ENCODE results near the gene TAS2R13.

TAS2R13 gene, protein sequence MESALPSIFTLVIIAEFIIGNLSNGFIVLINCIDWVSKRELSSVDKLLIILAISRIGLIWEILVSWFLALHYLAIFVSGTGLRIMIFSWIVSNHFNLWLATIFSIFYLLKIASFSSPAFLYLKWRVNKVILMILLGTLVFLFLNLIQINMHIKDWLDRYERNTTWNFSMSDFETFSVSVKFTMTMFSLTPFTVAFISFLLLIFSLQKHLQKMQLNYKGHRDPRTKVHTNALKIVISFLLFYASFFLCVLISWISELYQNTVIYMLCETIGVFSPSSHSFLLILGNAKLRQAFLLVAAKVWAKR

DNA sequence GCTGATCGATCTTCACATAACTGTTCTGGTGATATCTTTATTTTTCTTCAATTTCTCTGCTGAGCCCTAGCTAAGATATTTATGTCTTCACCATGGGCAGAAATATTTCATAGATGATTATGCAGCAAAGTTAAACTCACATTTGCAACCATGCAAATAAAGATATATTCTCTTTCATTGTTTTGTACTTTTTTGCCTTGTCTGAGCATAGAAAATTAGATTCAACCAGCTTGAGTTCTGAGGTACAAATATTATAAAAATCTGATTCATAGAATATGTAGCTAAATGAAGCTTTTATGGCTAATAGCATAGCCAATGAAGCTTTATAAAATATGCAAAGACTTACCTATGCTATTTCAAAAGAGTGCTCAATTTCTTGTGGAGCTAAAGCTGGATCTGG, at the start of gene TAS2R13:
TAS2R13 (minus strand) TSS at position 101 of the 400 bp plus-strand sequence. CDS start 264 bp downstream, outside the sequence.
- FAIRE-seq (peak; percentile 9), DNase-seq (ENCODE audit: extremely low spot score, insufficient read length, low read depth) (no peak)

DNA sequence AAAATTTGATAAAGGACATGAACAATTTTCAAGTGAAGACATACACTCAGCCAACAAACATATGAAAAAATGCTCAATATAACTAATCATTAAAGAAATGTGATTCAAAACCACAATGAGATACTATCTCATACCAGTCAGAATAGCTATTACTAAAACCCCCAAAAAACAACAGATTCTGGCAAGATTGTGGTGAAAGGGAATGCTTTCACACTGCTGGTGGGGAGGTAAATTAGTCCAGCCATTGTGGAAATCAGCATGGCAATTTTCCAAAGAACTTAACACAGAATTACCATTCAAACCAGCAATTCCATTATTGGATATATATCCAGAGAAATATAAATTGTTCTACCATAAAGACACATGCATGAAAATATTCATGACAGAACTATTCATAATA, 48.4 kb upstream of the TAS2R13 start:
- FAIRE-seq: no peak
- DNase-seq (ENCODE audit: extremely low spot score, insufficient read length, low read depth): no peak

DNA sequence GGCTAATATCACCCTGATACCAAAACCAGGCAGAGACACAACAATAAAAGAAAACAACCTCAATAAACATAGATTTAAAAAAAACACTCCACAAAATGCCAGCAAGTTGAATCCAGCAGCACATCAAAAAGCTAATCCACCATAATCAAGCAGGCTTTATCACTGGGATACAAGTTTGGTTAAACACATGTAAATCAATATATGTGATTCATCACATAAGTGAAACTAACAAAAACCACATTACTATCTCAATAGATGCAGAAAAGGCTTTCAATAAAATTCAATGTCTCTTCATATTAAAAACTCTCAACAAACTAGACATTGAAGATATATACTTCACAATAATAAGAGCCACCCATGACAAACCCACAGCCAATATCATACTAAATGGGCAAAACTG, 46.7 kb upstream of the TAS2R13 start:
- FAIRE-seq (no peak), DNase-seq (ENCODE audit: extremely low spot score, insufficient read length, low read depth) (no peak)

DNA sequence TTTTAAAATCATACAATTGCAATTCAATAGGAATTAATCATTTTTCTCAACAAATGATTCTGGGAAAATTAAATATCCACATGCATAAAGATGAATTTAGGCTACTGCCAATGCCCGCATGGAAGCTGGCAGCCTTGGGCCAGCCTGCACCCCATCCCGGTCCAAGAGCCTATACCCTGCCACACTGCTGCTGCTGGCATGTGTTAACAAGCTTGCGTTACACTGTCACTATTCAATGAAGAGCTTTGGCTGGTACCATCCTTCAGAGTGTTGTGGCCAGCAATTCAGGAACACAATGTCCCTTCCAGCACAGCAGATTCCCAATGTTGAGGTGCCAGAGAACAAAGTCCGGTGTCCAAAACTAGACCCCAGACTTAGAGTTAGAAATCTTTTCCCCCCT, 43.3 kb upstream of the TAS2R13 start:
- no peak for FAIRE-seq
- DNase-seq (ENCODE audit: extremely low spot score, insufficient read length, low read depth): no peak

DNA sequence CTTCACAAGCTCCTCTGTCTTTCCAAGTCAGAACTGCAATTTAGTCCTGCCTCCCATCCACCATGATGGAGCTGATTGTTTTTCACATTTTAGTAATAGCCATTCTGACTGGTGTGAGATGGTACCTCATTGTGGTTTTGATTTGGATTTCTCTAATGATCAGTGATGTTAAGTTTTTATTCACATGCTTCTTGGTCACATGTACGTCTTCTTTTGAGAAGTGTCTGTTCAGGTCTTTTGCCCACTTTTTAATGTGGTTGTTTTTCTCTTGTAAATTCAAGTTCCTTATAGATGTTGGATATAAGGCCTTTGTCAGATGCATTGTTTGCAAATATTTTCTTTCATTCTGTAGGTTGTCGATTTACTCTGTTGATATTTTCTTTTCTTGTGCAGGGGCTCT, 33.8 kb upstream of the TAS2R13 start:
- DNase-seq (ENCODE audit: extremely low spot score, insufficient read length, low read depth) (no peak), FAIRE-seq (no peak)

DNA sequence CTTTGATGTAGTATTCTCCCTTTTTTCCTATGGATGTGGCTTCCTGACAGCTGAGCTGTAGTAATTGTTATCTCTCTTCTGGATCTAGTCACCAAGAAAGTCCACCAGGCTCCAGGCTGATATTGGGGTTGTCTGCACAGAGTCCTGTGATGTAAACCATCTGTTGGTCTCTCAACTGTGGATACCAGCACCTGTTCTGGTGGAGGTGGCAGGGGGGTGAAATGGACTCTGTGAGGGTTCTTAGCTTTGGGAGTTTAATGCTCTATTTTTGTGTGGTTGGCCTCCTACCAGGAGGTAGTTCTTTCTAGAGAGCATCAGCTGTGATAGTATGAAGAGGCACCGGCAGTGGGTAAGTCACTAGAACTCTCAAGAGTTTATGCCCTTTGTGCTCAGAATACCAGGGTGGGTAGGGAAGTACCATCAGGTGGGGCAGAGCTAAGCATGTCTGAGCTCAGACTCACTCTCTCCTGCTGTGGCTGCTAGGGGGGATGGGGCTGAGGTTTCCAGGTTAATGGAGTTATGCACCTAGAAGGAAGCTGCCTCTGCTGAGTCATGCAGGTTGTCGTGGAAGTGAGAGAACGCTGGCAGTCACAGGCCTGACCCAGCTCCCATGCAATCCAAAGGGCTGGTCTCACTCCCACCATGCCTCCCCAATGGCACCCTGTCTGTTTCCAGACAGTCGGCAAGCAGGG, 32.7 kb upstream of the TAS2R13 start:
- DNase-seq (ENCODE audit: extremely low spot score, insufficient read length, low read depth) (no peak), FAIRE-seq (no peak)

DNA sequence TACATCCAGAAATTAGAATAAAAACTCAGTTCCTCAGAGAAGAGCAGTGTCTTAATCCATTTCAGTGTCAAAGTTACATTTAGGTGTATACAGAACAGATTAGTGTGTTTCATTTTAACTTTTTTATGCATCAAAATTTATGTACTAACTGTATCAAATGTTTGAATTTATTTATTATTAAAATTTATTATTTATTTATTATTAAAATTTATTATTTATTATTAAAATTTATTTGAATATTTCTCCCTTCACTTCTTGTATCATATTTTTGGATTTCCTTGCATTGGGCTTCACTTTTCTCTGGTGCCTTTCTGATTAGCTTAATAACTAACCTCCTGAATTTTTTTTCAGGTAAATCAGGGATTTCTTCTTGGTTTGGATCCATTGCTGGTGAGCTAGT, 32.0 kb upstream of the TAS2R13 start:
- DNase-seq (ENCODE audit: extremely low spot score, insufficient read length, low read depth) (no peak), FAIRE-seq (no peak)

DNA sequence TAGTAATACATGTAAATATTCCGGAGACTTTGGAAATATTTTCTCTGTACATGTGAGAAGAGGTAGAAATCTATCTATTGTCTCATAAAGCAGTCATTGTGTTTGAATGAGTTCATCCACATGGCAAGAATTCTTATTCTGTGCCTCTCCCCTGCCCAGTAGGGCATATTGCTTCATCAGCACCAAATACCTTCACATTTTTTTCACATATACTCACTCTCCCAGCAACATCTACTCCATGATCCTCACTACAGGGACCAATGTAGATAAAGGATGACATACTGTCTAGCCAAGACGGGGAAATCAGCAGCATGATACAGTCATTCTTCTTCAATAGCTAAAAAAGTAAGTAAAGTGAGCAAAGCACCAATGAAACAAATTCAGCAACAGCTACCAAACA, 31.0 kb upstream of the TAS2R13 start:
- DNase-seq (ENCODE audit: extremely low spot score, insufficient read length, low read depth): no peak
- no peak for FAIRE-seq

DNA sequence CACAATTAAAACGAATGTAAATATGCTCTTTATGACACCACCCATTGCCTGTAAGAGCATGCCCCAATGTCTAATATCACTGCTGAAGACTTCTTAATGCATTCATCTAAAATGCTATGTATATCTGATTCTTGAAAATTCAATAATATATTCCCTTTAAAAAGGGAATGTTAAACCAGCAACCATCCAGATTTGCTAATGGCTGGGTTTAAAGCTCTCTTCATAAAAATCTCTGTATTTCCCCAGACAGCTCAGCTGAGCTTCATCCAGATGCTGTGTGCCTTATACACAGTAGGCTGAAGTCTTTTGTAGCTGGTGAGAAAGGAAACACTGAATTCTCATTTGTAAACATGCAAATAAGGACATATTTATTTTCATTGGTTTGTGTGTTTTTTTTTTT, 29.8 kb upstream of the TAS2R13 start, which contains the start of gene TAS2R14:
TAS2R14 (minus strand) TSS at position 101 of the 400 bp plus-strand sequence; CDS start at position 45, 56 bp downstream.
- DNase-seq (ENCODE audit: extremely low spot score, insufficient read length, low read depth) (no peak), FAIRE-seq (no peak)

DNA sequence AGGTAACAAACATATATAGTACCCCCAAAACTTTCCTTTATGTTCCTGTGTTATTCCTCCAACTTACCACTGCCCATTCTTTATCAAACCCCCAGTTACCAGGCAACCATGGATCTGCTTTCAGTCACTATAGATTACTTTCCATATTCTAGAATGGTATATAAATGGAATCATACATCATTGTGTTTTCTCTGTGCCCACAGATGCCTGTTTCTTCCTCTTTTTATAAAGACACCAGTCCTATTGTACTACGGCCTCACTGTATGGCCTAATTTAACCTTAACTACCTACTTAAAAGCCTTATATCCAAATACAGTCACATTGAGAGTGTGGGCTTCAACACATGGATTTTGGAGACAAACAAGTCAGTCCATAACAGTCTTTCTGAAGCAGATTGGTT, 27.1 kb upstream of the TAS2R13 start:
- no peak for FAIRE-seq
- DNase-seq (ENCODE audit: extremely low spot score, insufficient read length, low read depth): no peak

DNA sequence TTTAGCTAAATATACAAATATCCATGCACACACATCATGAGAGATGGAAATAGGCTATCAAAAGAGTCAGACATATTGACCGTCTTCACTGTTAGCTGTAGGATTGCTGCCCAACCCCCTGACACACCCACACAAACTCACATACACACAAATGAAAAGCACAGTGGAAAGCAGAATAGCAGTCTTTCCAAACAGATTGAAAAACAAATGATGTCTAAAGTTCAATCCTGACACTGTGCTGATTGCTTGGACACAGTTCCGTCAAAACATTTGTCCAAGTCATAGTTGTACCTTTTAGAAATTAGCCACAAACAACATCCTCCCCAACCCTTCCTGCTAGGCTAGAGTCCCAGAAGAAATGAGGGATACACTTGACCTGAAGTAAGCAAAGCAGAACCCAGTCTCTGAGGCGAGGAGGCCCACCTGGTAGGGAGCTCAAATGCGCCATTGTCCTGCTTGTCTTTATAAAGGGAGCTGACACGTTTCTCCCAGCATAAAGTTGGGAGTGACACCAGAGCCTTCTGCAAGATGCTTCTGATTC, 19.5 kb upstream of the TAS2R13 start, which contains the start of gene PRH2:
PRH2 (plus strand) TSS at position 491 of the 541 bp plus-strand sequence; CDS start at position 529, 38 bp downstream.
- FAIRE-seq: no peak
- DNase-seq (ENCODE audit: extremely low spot score, insufficient read length, low read depth): no peak

DNA sequence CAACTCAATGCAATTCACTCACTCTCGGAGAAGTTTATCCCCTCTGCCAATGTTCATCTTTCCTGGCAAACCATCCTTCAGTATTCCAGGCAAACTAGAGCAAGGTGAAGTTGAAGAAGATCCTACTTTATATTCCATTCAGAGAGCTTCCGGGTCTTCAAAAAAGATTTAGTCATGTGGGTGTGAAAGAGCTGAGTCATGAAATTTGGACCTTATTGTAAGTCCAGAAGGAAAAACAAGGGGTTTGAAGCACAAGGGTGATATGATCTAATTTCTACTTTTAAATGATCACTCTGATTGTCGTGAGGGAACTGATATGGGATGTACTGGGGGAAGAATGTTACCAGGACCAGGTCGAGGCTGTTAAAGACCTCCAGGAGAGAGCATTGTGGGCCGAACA, 16.9 kb upstream of the TAS2R13 start:
- DNase-seq (ENCODE audit: extremely low spot score, insufficient read length, low read depth): no peak
- FAIRE-seq: no peak

DNA sequence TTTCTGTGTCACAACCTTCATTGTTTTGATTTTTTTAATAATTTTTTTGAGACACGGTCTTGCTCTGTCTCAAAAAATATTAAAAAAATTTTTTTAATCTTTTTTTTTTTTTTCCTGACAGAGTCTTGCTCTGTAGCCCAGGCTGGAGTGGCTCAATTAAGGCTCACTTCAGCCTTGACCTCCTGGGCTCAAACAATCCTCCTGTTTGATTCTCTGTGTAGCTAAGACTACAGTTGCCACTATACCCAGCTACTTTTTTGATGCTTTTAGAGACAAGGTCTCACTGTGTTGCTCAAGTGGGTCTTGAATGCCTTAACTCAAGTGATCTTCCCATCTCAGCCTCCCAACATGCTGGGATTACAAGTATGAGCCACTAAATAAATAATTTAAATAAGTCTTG, 10.4 kb upstream of the TAS2R13 start:
- DNase-seq (ENCODE audit: extremely low spot score, insufficient read length, low read depth): no peak
- FAIRE-seq: no peak

DNA sequence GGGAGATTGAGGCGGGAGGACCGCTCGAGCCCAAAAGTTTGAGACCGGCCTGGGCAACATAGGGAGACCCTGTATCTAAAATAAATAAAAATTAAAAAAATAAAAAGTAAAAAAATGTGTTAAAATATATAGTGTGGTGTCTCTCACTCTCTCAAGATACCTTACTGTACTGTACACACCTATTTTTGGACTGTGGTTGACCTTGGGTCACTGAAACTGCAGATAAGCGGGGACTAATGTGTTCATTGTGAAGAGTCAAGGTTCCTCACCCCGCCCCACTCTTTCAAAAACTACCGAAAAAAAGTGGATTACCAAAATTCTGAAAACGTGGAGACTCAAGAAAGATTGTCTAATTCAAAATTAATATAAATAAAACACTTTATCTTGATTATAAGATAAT, 1.0 kb upstream of the TAS2R13 start:
- FAIRE-seq (no peak), DNase-seq (ENCODE audit: extremely low spot score, insufficient read length, low read depth) (no peak)

DNA sequence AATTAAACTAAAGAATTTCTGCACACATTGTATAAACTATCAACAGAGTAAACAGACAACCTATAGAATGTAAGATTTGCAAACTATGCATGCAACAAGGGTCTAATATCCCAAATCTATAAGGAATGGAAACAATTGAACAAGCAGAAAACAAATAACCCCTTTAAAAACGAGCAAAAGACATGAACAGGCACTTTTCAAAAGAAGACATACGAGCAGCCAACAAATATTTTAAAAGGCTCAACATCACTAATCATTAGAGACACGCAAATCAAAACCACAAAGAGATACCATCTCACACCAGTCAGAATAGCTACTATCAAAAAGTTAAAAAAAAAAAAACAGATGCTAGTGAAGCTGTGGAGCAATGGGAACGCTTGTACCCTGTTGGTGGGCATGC, 4.7 kb downstream of the TAS2R13 start:
- DNase-seq (ENCODE audit: extremely low spot score, insufficient read length, low read depth): no peak
- FAIRE-seq: no peak

DNA sequence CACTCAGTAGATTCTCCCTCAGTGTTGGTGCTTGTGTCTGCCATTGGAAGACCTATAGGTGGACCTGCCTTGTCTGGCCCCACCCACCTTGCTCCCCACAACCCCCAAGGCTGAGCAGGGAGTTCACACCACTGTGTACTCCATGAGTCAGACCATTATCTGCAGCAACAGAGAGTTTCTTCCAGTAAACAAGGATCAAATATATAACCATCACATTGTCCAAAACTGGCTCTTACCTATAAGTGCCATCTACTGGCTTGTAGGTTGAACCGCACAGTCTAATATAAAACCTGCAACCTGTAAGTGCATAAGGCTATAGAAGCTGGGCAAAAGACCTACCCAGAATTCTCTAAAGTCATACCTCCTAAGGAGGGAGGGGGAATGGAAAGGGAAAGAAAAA, 7.9 kb downstream of the TAS2R13 start:
- DNase-seq (ENCODE audit: extremely low spot score, insufficient read length, low read depth) (no peak), FAIRE-seq (no peak)

DNA sequence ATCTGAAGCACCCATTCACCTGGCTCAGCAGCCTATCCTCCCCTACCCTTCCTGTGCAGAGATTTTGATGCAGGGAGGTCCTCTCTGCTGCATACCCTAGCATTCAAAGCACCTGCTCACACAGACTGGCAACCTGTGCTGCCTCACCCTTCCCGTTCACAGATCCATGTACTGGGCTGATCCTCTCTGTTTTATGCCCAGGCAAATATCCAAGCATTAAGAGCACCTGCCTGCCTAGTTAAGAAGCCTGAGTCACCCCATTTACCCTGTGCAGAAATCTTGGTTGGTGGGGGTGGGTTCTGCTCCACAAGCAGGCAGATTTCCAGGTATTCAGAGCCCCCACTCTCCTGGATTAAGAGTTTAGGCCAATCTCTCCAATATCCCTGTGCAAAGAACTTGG, 8.4 kb downstream of the TAS2R13 start:
- DNase-seq (ENCODE audit: extremely low spot score, insufficient read length, low read depth) (no peak), FAIRE-seq (no peak)

DNA sequence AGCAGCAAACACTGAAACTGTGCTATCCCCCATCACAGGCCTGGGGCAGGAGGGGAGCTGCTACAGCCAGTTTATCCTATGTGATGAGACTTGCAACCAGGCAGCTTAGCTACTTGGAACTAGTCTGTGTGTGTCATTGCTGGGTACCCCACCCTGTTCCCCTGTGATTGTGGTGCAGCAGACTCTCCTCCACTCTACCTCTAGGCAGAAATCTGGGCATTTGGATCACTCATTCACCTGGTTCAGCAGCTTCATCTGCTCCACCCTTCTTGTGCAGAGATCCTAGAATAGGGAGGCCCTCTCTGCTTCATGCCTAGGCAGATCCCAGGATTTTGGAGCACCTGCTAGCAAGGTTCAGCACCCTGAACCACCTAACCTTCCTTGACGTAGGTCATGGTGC, 8.8 kb downstream of the TAS2R13 start:
- DNase-seq (ENCODE audit: extremely low spot score, insufficient read length, low read depth): no peak
- no peak for FAIRE-seq

DNA sequence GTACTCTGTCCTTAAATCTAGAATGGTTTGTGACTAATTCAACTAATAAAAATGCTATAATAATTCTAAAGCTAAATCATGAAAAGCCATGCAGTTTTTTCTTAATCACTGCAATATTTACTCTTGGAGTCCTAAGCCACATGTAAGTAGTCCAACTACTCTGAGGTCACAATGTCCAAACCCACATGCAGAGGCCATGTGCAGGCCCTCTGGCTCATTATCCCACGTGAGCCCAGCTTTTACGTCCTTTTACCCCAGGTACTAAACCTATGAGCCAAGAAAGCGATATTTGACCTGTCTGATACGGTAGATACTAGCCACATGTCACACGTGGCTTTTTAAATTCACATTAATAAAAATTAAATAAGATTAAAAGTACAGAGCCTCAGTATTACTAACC, 12.5 kb downstream of the TAS2R13 start:
- FAIRE-seq (no peak), DNase-seq (ENCODE audit: extremely low spot score, insufficient read length, low read depth) (no peak)

DNA sequence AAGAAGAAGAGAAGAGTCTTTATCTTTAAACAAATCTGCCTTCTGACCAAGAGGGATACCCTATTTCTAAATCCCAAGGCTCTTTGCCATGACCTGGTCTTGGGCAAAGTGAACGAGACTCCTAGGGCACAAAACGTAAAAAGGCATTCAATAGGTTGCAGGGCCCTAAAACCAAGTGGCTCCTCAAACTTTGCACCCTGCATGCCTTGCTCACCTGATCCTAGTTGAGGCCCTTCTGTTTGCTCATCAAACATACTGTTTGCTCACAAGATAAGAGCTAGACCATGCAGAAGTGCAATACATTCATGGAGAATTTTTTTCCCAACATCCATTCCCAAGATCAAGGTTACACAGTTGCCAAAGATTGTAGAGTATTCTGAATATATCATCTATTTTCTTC, 17.4 kb downstream of the TAS2R13 start:
- FAIRE-seq (no peak), DNase-seq (ENCODE audit: extremely low spot score, insufficient read length, low read depth) (no peak)

DNA sequence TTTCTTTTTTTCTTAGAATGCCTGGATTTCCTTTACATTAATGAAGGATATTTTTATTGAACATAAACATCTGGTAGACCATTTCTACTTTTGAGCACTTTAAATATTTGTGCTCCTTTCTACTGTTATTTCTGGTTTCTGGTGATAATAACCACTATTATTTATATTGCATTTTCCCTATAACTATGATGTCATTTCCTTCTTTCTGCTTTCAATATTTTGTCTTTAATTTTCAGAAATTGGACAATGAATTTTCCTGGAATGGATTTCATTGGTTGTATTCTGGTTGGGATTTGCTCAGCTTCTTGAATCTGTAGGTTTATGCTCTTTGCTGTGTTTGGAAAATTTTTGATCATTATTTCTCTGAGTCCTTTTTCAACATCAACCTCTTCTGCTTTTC, 20.1 kb downstream of the TAS2R13 start:
- DNase-seq (ENCODE audit: extremely low spot score, insufficient read length, low read depth) (no peak), FAIRE-seq (no peak)
